CD14-positive monocyte (primary cell): Measurements from ENCODE around the gene SSBP3. TPM values are rescaled to one million over a fixed set of nuclear protein-coding genes. Genes with fewer than 3 reads are reported as not detected.

Experiments
- DNase-seq, 3 donors: peaks; one replicate each; pipeline ENCODE4 v3.0.0-alpha.2; 2011 to 2022
- H2AFZ ChIP-seq: 2 replicates; pipeline ENCODE4 v1.6.0; 2012; ENCODE audit warnings: mild to moderate bottlenecking, low read depth, low read length, inconsistent platforms; ENCODE audit not compliant: insufficient read depth, poor library complexity, severe bottlenecking
- H3K27ac ChIP-seq, 2 donors: 1 replicate in 1 of 2; 2 replicates in 1 of 2; pipeline ENCODE4 v1.5.1; 2012 to 2013; ENCODE audit warnings: low read length in 2 of 2, control low read depth in 1 of 2, inconsistent platforms in 1 of 2, low read depth in 1 of 2, mild to moderate bottlenecking in 1 of 2
- H3K27me3 ChIP-seq, 2 donors: one replicate each; pipeline versions ENCODE4 v1.6.0 to v1.6.1; 2011 to 2013; ENCODE audit warnings: low read length in 2 of 2; ENCODE audit not compliant: control insufficient read depth in 2 of 2, insufficient read depth in 2 of 2
- H3K36me3 ChIP-seq, 2 donors: replicated peaks in 1 of 2; 1 replicate in 1 of 2; 2 replicates in 1 of 2; pipeline versions ENCODE4 v1.5.1 to v1.6.1; 2012 to 2013; ENCODE audit warnings: low read length in 2 of 2, control low read depth in 1 of 2, inconsistent platforms in 1 of 2, mild to moderate bottlenecking in 1 of 2; ENCODE audit not compliant: insufficient read depth in 2 of 2, control insufficient read depth in 1 of 2
- H3K4me1 ChIP-seq, 2 donors: 1 replicate in 1 of 2; 2 replicates in 1 of 2; pipeline versions ENCODE4 v1.5.1 to v1.6.1; 2012 to 2013; ENCODE audit warnings: low read length in 2 of 2, control low read depth in 1 of 2, inconsistent platforms in 1 of 2, mild to moderate bottlenecking in 1 of 2, moderate library complexity in 1 of 2; ENCODE audit not compliant: insufficient read depth in 2 of 2, control insufficient read depth in 1 of 2
- H3K4me2 ChIP-seq: replicated peaks from 2 replicates; pipeline ENCODE3; 2012; ENCODE audit warnings: low read length, moderate library complexity, mild to moderate bottlenecking; ENCODE audit not compliant: poor library complexity, severe bottlenecking; ENCODE audit errors: extremely low read depth
- H3K4me3 ChIP-seq, 3 experiments: fragments of 200-600 bp in 1 of 3; sonication (generic) in 1 of 3; replicated peaks in 1 of 3; 1 replicate in 2 of 3; 2 replicates in 1 of 3; pipeline ENCODE4 v1.5.1; 2011 to 2013; ENCODE audit warnings: low read length in 3 of 3, mild to moderate bottlenecking in 3 of 3, control low read depth in 2 of 3, low read depth in 2 of 3, inconsistent platforms in 1 of 3, moderate library complexity in 1 of 3
- H3K79me2 ChIP-seq: 2 replicates; pipeline ENCODE4 v1.6.0; 2012; ENCODE audit warnings: mild to moderate bottlenecking, control low read depth, inconsistent platforms, low read length, moderate library complexity; ENCODE audit not compliant: insufficient read depth
- H3K9ac ChIP-seq: 2 replicates; pipeline ENCODE4 v1.6.0; 2017; ENCODE audit warnings: low read length, mild to moderate bottlenecking; ENCODE audit not compliant: insufficient read depth, poor library complexity, severe bottlenecking
- H3K9me3 ChIP-seq, 2 donors: replicated peaks in 1 of 2; 1 replicate in 1 of 2; 2 replicates in 1 of 2; pipeline versions ENCODE4 v1.5.1 to v1.6.1; 2012 to 2013; ENCODE audit warnings: low read length in 2 of 2, control low read depth in 1 of 2; ENCODE audit not compliant: control insufficient read depth in 1 of 2, insufficient read depth in 1 of 2
- H4K20me1 ChIP-seq: 2 replicates; pipeline ENCODE4 v1.6.0; 2012; ENCODE audit warnings: mild to moderate bottlenecking, low read length, control low read depth, moderate library complexity; ENCODE audit not compliant: insufficient read depth
- H3K27ac Mint-ChIP-seq, 7 donors: one replicate each; pipeline ENCODE4 v1.8.0; 2020; ENCODE audit warnings: mild to moderate bottlenecking in 7 of 7, mixed read lengths in 7 of 7, moderate library complexity in 6 of 7, inconsistent platforms in 2 of 7
- H3K27me3 Mint-ChIP-seq, 3 donors: one replicate each; pipeline ENCODE4 v1.8.0; 2021 to 2022; ENCODE audit warnings: low read depth in 3 of 3, mild to moderate bottlenecking in 3 of 3, mixed read lengths in 3 of 3, moderate library complexity in 3 of 3, inconsistent platforms in 1 of 3
- H3K36me3 Mint-ChIP-seq, 2 donors: one replicate each; pipeline ENCODE4 v1.8.0; 2020; ENCODE audit warnings: mixed read lengths in 2 of 2, inconsistent platforms in 1 of 2, mild to moderate bottlenecking in 1 of 2
- H3K4me1 Mint-ChIP-seq: one replicate; pipeline ENCODE4 v1.8.0; 2020; ENCODE audit warnings: mild to moderate bottlenecking, mixed read lengths
- H3K4me3 Mint-ChIP-seq, 2 donors: one replicate each; pipeline ENCODE4 v1.8.0; 2020; ENCODE audit warnings: mild to moderate bottlenecking in 2 of 2, mixed read lengths in 2 of 2, moderate library complexity in 1 of 2
- H3K9me3 Mint-ChIP-seq, 7 donors: one replicate each; pipeline ENCODE4 v1.8.0; 2020 to 2022; ENCODE audit warnings: mixed read lengths in 7 of 7, mild to moderate bottlenecking in 6 of 7, moderate library complexity in 6 of 7, inconsistent platforms in 2 of 7
- CTCF ChIP-seq: fragments of 200-600 bp; IDR thresholded peaks from one replicate; pipeline ENCODE4 v1.8.0; 2022; ENCODE audit warnings: antibody characterized with exemption, mild to moderate bottlenecking
- WGBS: methylation state at CpG from one replicate; pipeline ENCODE4 v1.1.5; 2013; ENCODE audit warnings: missing lambda C conversion rate; ENCODE audit not compliant: insufficient coverage; 5-methylcytosine and 5-hydroxymethylcytosine counted together
- intact Hi-C, 2 donors: fragments of 100-400 bp; cut with micrococcal nuclease; formaldehyde crosslinking; loops; one replicate each; pipeline versions ENCODE4 v1.15.0 to v1.15.1; 2023
- polyA plus RNA-seq, 3 donors: library from polyadenylated mRNA; depleted of rRNA in 1 of 3; unstranded in 2 of 3; stranded (reverse) in 1 of 3; fragments of 300-500 nt in 2 of 3; fragments of >200 nt in 1 of 3; fragmentation: Illumina TruSeq in 2 of 3; gene quantifications; 1 replicate in 2 of 3; 2 replicates in 1 of 3; pipeline ENCODE4 v1.2.3, GENCODE V29; 2012 to 2021

Gene SSBP3
- polyA plus RNA-seq, 3 donors: 4.1 to 30.7 (median 4.3) TPM

GRCh38 chr1:54267815-54268761, 138.1 kb downstream of the SSBP3 start:
- Histone ChIP-seq H3K4me1 (no peaks in the 10 kb centered on the region), H3K4me2 (no peak overlapping the region), H2AFZ (no peak overlapping the region), H3K27ac (no peak overlapping the region), H3K36me3 (no peaks in the 10 kb centered on the region), H3K4me3 (no peak overlapping the region), H3K9me3 (no peaks in the 10 kb centered on the region), H4K20me1 (peaks cover 21% of the 10 kb centered on the region), H3K9ac (no peak overlapping the region), H3K27me3 (no peaks in the 10 kb centered on the region), H3K79me2 (no peaks in the 10 kb centered on the region)
- Mint-ChIP-seq H3K36me3 (peaks cover 3 to 4% of the 10 kb centered on the region in 2 donors), H3K27ac (no peak overlapping the region), H3K4me1 (no peaks in the 10 kb centered on the region), H3K9me3 (no peaks in the 10 kb centered on the region), H3K27me3 (no peaks in the 10 kb centered on the region), H3K4me3 (no peak overlapping the region)
- no peak for DNase-seq
- intact Hi-C loops: no loop called here
- WGBS: 88% methylated on average over 16 of the region's 17 CpGs
- no peak for TF ChIP-seq CTCF

- no peak overlapping the region for H3K9ac ChIP-seq
- no peaks in the 10 kb centered on the region for H3K9me3 Mint-ChIP-seq
- no peaks in the 10 kb centered on the region for H3K79me2 ChIP-seq
- 100% methylated on average over 2 of the region's 5 CpGs for WGBS
- H3K36me3 Mint-ChIP-seq: peaks cover 4 to 5% of the 10 kb centered on the region in 2 donors
- peaks cover 18% of the 10 kb centered on the region for H4K20me1 ChIP-seq
- H3K27ac Mint-ChIP-seq: no peak overlapping the region
- H3K4me1 Mint-ChIP-seq: no peaks in the 10 kb centered on the region
- H2AFZ ChIP-seq: no peak overlapping the region
- TF ChIP-seq CTCF: no peak
- H3K36me3 ChIP-seq: no peaks in the 10 kb centered on the region
- H3K9me3 ChIP-seq: no peaks in the 10 kb centered on the region
- H3K27me3 Mint-ChIP-seq: no peaks in the 10 kb centered on the region
- H3K4me2 ChIP-seq: no peak overlapping the region
- H3K4me3 Mint-ChIP-seq: no peak overlapping the region
- no peak overlapping the region for H3K27ac ChIP-seq
- no peak for DNase-seq
- H3K27me3 ChIP-seq: no peaks in the 10 kb centered on the region
- no peak overlapping the region for H3K4me3 ChIP-seq
- no peaks in the 10 kb centered on the region for H3K4me1 ChIP-seq
- intact Hi-C loops: no loop called here
Observed at GRCh38 chr1:54266908-54267307, 139.3 kb downstream of the SSBP3 start.
